Left ventricle myocardium inferior (tissue), 1 donor: ENCODE measurements around the gene GLA. TPM values are rescaled to one million over a fixed set of nuclear protein-coding genes. Genes with fewer than 3 reads are reported as not detected.

ENCODE experiments used
- DNase-seq: peaks from one replicate; pipeline ENCODE4 v3.0.0-alpha.2; 2020
- H3K27ac ChIP-seq: fragments of 200-600 bp; replicated peaks from 2 replicates; pipeline ENCODE4 v1.8.0; 2021
- H3K27me3 ChIP-seq: fragments of 200-600 bp; 2 replicates; pipeline ENCODE4 v1.8.0; 2021; ENCODE audit warnings: low read depth
- H3K36me3 ChIP-seq: fragments of 200-600 bp; 2 replicates; pipeline ENCODE4 v1.8.0; 2021
- H3K4me1 ChIP-seq: fragments of 200-600 bp; 2 replicates; pipeline ENCODE4 v1.8.0; 2021
- H3K4me3 ChIP-seq: fragments of 200-600 bp; 2 replicates; pipeline ENCODE4 v1.8.0; 2021; ENCODE audit warnings: mild to moderate bottlenecking, moderate library complexity
- H3K9me3 ChIP-seq: fragments of 200-600 bp; replicated peaks from 2 replicates; pipeline ENCODE4 v1.8.0; 2021
- CTCF ChIP-seq: fragments of 200-600 bp; IDR thresholded peaks from 2 replicates; pipeline ENCODE4 v1.8.0; 2021; ENCODE audit warnings: antibody characterized with exemption, mild to moderate bottlenecking, borderline replicate concordance
- intact Hi-C: fragments of 100-400 bp; cut with micrococcal nuclease; formaldehyde crosslinking; loops from one replicate; pipeline ENCODE4 v1.11.0; 2022
- total RNA-seq: library from RNA; stranded (reverse); fragmentation: NEBNext Ultra II Directional; extraction: Animal tissue kit (Norgen Biotek cat#: 25700); gene quantifications from one replicate; pipeline ENCODE4 v1.2.1, GENCODE V29; 2021
- donor health status: DM: no; HTN: yes; CAD: no; lungs with severe emphysema.

The GLA gene
- total RNA-seq, 1 donor from 2014 or later: 10.8 TPM

DNA sequence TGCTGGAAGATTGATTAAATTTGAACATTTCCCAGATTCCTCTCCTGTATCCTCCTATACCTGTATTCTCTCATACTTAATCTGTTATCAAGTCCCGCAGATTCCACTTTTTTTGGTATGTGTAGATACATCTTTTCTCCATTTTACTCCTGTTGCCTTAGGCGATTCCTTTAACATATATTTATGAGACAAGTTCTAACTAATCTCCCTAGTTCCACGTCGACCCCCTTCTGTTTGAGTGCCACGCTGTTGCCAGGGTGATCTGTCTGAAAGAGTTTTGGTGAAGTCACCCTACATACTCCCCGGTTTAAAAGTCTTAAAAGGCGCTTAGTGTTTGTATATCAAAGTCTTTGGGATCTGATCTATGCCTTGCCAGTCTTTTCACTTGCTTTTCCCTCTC lies 2.7 kb upstream of the GLA start:
- Histone ChIP-seq H3K27me3 (no peaks in the 10 kb centered on the region), H3K4me1 (peaks cover 54% of the 10 kb centered on the region), H3K27ac (no peak overlapping the region), H3K36me3 (peaks cover 8% of the 10 kb centered on the region), H3K4me3 (peak overlapping the region; percentile 78), H3K9me3 (no peaks in the 10 kb centered on the region)
- TF ChIP-seq CTCF: no peak
- DNase-seq: no peak
- intact Hi-C loops: no loop called here

DNA sequence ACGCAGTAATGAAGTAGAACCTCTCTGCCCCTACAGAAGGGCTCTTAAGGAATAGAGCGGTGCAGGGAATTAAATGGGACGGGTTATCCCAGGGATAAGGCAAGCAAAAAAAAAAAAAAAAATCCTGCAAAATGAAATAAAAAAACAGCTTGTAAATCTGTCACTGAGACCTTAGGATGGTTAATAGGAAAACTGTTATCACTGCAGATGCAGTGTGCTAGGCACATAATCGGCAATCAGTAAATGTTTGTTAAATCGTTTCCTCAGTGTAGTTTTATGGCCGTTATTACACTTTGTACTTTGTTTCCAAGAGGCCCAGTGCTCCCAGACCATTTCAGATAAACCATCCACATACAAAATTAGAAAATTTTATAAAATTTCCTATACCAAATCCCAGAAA lies 1.3 kb upstream of the GLA start:
- H3K4me1 ChIP-seq: peaks cover 48% of the 10 kb centered on the region
- TF ChIP-seq CTCF: no peak
- H3K4me3 ChIP-seq: peak overlapping the region; percentile 78
- no peak for DNase-seq
- intact Hi-C loops: no loop called here
- H3K27ac ChIP-seq: peak overlapping the region; percentile 95
- no peaks in the 10 kb centered on the region for H3K27me3 ChIP-seq
- peaks cover 8% of the 10 kb centered on the region for H3K36me3 ChIP-seq
- H3K9me3 ChIP-seq: no peaks in the 10 kb centered on the region

DNA sequence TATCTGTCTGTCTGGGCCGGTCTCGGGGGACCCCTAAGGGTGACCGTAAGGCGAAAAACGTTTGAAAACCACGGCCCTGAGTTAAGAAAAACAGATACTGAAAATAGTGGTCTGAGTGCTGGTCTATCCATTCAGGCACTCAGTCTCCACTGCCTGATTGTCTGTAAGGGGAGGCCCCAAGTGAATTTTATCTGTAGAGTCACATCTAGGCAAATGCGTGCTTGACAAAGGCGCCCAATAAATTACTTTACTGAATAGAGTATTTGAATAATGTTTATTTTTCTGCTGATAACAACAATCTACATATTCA lies 762 bp upstream of the GLA start:
- Histone ChIP-seq H3K9me3 (no peaks in the 10 kb centered on the region), H3K4me3 (peak overlapping the region; percentile 78), H3K27ac (peak overlapping the region; percentile 95), H3K27me3 (no peaks in the 10 kb centered on the region), H3K4me1 (peaks cover 48% of the 10 kb centered on the region), H3K36me3 (peaks cover 8% of the 10 kb centered on the region)
- intact Hi-C loops: no loop called here
- no peak for DNase-seq
- no peak for TF ChIP-seq CTCF

GRCh38 chrX:101407167-101407747 lies 468 bp downstream of the GLA start:
- intact Hi-C loops: no loop called here
- Histone ChIP-seq H3K4me1 (peaks cover 45% of the 10 kb centered on the region), H3K36me3 (peaks cover 3% of the 10 kb centered on the region), H3K4me3 (peak overlapping the region; percentile 78), H3K9me3 (no peaks in the 10 kb centered on the region), H3K27ac (peak overlapping the region; percentile 95), H3K27me3 (no peaks in the 10 kb centered on the region)
- DNase-seq: no peak
- no peak for TF ChIP-seq CTCF

GRCh38 chrX:101399825-101400224 lies 7.9 kb downstream of the GLA start:
- DNase-seq: no peak
- Histone ChIP-seq H3K9me3 (no peaks in the 10 kb centered on the region), H3K27me3 (no peaks in the 10 kb centered on the region), H3K4me3 (no peak overlapping the region), H3K27ac (no peak overlapping the region), H3K36me3 (peaks cover 8% of the 10 kb centered on the region), H3K4me1 (no peaks in the 10 kb centered on the region)
- no peak for TF ChIP-seq CTCF
- intact Hi-C loops: no loop called here
